Neural progenitor cell (in vitro differentiated cells): ENCODE measurements around the gene OVOL2.

ENCODE experiments used
- EZH2 ChIP-seq: fragments of 200-600 bp; sonication (generic); IDR thresholded peaks from 2 replicates; pipeline ENCODE4 v1.6.1; 2017; ENCODE audit warnings: antibody characterized with exemption, mild to moderate bottlenecking, moderate library complexity
- TF ChIP-seq, protein P1 (sequence below): fragments of 200-600 bp; sonication (generic); IDR thresholded peaks from 2 replicates; pipeline ENCODE4 v1.5.1; 2017; ENCODE audit warnings: antibody characterized with exemption, mild to moderate bottlenecking

GRCh38 chr20:17987988-17988387 is 69.7 kb downstream of the OVOL2 start:
- TF ChIP-seq, protein P1, sequence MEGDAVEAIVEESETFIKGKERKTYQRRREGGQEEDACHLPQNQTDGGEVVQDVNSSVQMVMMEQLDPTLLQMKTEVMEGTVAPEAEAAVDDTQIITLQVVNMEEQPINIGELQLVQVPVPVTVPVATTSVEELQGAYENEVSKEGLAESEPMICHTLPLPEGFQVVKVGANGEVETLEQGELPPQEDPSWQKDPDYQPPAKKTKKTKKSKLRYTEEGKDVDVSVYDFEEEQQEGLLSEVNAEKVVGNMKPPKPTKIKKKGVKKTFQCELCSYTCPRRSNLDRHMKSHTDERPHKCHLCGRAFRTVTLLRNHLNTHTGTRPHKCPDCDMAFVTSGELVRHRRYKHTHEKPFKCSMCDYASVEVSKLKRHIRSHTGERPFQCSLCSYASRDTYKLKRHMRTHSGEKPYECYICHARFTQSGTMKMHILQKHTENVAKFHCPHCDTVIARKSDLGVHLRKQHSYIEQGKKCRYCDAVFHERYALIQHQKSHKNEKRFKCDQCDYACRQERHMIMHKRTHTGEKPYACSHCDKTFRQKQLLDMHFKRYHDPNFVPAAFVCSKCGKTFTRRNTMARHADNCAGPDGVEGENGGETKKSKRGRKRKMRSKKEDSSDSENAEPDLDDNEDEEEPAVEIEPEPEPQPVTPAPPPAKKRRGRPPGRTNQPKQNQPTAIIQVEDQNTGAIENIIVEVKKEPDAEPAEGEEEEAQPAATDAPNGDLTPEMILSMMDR, result no peak
- TF ChIP-seq EZH2, result no peak
